DMS 273 (cell line): ENCODE data around the gene NOP58.
A peak's percentile ranks its signal among the peaks of the same experiment; 100 is the strongest.
"Not testable (repeated sequence)": the region's sequence is repeated elsewhere in the genome, so short reads cannot be mapped to it uniquely, and the experiment has no call there.

Experiments used
- DNase-seq: peaks from one replicate; lab custom pipeline; 2025; ENCODE audit not compliant: unreplicated experiment; lab: John Stamatoyannopoulos, UW

Gene NOP58, protein sequence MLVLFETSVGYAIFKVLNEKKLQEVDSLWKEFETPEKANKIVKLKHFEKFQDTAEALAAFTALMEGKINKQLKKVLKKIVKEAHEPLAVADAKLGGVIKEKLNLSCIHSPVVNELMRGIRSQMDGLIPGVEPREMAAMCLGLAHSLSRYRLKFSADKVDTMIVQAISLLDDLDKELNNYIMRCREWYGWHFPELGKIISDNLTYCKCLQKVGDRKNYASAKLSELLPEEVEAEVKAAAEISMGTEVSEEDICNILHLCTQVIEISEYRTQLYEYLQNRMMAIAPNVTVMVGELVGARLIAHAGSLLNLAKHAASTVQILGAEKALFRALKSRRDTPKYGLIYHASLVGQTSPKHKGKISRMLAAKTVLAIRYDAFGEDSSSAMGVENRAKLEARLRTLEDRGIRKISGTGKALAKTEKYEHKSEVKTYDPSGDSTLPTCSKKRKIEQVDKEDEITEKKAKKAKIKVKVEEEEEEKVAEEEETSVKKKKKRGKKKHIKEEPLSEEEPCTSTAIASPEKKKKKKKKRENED

DNA sequence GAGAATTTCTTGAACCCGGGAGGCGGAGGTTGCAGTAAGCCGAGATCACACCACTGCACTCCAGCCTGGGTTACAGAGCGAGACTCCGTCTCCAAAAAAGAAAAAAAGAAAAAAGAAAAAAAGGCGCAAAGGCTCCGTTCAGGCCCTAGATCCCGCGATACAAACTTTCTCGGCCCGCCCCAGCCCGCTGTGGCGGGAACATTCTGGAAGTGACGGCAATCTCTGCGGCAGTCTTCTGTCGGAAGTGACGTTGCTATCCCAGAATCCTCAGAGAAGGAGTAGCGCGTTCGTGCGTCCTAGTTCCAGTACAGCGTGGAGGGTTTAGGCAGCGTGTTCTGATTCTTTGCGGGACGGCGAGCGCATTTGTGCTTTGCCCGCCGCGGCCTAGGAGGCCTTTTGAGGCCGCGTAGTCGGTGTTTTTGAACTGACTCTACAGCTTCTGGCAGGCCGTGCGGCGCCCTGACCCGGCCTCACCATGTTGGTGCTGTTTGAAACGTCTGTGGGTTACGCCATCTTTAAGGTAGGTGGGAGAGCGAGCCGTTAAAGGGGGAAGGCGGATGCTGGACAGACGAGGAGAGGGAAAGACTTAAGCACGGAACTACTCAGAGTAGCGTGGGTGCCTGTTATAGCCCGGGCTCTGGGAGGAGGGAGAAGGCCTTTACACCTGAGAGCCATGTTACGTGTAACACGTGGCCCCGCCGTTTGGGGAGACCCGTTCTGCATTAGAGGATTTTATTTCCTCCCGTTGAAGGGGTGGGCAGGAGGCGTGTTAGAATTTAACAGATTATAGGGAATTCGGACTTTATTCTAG is at the start of gene NOP58:
Gene NOP58 (plus strand): TSS at position 297 of the 811 bp plus-strand sequence. CDS start 179 bp downstream, at position 476.
- peak; percentile 99 for DNase-seq

DNA sequence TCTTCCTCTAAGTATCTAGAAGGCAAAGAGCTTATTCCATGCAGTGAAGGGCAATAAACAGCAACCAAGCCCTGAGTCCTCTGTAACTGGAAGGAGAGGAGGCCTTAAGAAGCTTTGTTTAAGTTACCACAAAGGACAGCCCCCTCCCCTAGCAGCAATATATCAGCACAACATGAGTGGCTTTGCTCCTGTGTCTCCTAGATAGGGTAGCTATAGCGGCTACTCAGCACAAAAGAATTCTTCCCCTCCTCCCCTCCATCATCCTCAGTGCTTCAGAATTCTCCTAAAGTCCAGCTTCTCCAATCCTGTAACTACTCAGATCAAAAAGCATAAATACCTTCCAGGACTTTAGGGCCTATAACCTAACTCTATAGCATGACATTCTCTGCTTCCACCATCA is 43.7 kb upstream of the NOP58 start:
- no peak for DNase-seq

DNA sequence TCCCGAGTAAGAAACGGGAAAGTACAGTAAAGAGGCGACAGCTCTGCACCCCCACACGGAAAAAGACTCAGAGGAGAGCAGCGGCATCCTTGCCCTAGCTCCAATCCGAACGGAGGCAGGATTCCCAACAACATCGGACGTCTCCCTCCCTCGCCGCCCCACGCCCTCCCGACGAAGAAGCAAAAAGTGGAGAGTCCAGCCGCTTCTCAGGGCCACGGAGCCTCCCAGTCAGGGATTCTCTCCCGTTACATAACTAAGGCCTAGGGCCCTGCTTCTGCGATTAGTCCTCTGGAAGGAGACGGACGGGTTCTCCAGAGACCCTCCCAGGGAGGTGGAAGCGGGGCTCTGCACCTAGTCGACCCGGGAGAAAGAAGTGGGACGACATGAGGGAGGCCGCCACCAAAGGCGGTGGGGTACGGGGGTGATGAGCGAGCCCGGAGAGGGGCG is 27.8 kb upstream of the NOP58 start:
- DNase-seq: peak; percentile 68

DNA sequence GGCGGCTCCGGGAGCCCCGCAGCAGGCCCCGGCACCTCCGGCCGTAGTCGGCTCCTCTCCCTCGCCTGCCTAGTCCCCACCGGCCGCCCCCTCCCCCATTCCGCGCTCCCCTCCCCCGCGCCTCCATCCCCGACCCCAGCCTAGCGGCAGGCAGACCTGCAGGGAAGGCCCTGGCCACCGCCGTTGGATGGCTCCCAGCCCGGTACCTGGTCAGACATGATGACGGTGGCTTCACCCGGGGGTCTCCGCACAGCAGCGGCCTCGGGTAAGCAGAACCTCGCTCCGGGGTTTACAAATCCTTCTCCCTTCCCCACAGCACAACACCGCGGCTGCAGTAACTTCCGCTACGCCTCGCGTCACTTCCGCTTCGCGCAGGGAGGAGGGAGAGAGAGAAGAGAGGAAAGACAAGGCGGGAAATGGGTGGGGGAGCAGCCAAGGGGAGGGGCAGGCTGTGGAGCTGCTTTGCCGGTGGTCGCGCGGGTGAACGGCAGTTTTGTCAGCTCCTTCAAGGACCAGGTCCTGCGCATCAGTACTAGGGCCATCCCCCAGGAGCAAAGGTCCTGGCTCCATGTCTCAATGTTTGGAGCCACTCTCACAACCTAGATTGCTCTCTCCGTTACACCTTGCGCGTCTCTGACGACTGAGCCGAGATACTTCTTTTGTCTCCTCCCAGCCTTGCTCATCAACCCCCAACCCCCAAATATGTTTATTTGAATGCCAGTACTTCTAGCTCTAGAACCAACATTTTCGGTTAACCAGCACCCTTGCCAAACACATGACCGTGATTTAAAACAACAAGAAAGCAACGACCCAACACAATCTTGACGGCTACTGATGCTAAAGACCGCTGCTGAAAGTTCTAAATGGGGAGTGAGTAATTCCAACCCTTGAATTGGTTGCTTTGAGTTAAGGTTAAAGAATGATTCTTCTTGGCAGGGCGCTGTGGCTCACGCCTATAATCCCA is 27.0 kb upstream of the NOP58 start, which contains the start of gene SUMO1:
Gene SUMO1 (minus strand): TSS at position 364 of the 964 bp plus-strand sequence. CDS start 146 bp downstream, at position 218.
- peak; percentile 97 for DNase-seq

DNA sequence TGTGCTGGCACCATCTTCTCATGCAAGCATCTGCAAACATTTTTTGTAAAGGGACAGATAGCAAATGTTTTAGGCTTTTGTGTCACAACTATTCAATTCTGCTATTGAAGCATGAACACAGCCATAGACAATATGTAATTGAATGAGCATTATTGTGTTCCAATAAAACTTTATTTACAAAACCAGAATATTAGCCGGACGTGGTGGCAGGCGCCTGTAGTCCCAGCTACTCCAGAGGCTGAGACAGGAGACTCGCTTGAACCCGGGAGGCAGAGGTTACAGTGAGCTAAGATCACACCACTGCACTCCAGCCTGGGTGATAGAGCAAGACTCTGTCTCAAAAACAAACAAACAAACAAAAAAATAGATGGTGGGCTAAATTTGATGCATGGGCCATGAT is 17.9 kb upstream of the NOP58 start:
- not testable (repeated sequence) for DNase-seq

DNA sequence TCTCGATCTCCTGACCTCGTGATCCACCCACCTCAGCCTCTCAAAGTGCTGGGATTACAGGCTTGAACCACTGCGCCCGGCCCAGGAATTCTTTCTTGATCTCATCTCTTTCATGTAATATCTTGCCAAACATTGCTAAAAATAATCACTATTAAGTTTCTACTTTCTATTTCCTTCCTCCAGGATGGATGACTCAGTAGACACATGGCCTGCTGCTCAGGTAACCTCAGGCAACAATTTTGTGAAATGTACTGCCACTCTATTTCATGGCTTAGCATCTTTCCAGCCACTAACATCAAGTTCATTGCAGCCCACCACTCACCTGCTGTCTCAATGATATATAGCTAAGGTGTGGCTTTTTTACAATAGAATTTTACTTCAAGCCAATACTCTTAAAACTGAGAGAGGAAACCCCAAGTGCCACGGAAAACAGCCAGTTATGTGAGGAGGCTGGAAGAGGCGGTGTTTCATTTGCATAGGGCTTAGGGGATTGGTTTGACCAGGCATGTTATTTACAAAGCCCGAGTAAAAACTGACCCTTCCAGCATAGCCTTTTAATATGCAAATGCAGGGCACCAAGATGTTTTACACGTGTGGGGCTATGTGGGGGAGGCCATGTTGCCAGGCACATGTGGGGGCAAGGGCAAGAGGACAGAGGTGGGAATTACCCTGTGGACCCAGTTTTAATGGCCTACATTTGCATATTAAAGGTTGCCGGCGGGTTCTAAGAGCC is 15.9 kb upstream of the NOP58 start:
- no peak for DNase-seq

DNA sequence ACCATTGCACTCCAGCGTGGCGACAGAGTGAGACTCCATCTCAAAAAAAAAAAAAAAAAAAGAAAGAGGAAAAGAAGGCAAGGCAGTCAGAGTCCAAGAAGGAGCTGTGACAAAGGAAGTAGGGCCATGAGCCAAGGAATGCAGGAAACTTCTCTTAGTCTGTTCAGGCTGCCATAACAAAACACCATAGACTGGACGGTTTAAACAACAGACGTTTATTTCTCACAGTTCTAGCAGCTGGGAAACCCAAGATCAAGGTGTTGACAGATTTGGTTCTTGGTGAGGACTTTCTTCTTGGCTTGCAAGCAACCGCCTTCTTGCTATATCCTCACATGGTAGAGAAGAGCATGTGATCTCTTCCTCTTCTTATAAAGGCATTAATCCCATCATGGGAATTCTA is 14.1 kb upstream of the NOP58 start:
- no peak for DNase-seq

DNA sequence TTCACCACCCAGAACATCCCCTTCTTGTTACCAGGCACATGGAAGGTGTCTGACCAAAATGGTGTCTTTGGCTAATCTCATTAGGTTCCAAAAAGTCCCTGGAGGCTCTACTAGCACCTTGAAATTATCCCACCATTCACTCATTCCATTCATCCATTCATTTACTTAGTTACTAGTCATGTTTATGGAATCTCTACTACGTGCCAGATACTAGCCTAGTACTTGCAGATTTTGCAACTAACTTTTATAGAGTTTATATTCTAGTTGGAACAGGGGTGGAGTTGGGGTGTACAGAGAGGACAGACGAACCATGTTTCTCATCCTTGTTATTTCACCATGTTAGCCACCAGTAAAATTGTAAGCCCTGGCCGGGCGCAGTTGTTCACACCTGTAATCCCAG is 4.0 kb upstream of the NOP58 start:
- DNase-seq: no peak

DNA sequence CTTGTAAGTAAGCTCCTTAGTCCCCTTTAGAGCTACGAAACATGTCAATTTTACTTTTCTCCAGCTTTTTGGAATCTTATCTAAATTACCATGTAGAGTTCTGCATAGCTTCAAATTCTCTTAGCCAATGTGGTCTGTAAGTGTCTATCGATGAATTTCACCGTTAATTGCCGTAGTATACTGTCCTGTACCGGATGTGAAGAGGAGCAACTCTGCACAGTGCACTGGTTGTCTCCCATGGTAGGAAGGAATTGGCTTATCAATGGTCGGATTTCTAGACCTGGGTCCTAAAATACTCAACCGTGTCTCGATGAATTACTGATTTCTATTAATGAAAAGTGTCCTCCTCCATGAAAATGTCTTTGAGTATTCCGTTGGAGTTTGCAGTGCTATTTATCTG is 1.9 kb downstream of the NOP58 start:
- peak; percentile 28 for DNase-seq

DNA sequence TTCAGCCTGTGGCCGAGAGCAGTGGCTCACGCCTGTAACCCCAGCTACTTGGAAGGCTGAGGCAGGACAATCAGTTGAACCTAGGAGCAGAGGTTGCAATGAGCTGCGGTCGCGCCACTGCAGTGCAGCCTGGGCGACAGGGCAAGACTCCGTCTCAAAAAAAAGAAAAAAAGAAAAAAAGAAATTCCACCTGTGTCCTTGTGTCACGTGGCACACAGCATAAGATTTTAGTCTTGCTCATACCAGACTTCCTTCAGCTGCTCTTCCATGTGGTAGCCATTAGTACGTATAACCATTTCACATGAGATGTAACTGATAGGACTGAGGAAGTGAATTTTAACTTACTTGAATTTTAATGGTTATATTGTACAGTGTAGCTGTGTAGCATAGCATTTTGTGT is 4.0 kb downstream of the NOP58 start:
- DNase-seq: peak; percentile 32

DNA sequence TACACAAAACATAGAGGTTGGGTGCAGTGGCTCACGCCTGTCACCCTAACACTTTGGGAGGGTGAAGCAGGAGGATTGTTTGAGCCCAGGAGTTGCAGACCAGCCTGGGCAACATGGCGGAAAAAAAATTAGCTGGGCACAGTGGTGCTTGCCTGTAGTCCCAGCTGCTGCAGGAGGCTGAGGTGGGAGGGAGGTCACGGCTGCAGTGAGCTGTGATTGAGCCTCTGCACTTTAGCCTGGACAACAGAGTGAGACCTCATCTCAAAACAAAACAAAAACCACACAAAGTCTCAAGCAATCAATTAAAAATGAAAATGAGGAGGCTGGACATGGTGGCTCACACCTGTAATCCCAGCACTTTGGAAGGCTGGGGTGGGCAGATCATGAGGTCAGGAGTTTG is 4.9 kb downstream of the NOP58 start:
- no peak for DNase-seq

DNA sequence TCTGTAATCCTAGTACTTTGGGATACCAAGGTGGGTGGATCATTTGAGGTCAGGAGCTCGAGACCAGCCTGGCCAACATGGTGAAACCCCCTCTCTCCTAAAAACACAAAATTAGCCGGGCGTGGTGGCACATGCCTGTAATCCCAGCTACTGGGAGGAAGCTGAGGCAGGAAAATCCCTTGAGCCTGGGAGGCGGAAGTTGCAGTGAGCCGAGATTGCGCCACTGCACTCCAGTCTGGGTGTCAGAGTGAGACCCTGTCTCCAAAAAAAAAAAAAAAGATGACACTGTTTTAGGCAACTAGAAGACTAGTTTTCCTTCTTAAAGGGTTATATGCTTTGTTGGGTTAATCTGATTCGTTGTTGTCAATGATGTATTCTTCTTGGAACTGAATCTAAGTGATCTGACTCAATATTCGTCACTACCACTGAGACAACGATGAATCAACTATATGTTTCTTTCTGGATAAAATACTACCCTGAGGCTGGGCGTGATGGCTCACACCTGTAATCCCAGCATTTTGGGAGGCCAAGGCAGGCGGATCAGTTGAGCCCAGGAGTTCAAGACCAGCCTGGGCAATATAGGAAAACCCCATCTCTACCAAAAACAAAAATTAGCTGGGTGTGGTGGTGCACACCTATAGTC is 10.6 kb downstream of the NOP58 start:
- not testable (repeated sequence) for DNase-seq

DNA sequence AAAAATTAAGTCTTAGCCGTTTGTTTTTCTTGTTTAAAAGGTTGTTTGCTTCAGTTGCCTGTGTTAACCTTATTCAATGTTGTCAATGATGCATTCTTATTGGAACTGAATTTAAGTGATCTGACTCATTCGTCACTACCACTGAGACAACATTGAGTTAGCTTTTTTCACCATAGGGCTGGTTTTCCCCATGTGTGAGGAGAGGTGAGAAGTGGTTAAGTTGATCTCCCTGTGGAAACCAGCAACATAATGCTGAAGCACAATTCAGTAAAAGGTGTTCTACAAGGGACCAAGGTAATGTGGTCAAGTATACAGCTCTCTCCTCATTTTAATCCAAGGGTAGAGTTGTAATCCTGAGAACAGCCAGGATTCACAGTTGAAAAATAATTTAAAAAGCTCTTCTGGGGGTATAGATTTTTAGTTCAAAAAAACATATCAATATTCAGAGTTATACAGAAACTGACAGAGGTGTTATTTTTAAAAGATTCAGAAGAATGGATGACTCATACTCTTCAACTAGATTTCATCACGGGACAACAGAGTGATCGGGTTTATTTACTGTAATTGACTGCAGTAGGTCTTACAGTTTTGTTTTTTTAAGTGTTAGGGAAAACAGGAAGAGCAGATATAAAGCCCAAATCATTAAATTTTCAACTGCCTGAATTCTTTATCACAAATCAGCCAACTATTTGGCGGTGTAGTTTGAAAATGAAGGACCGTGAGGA is 12.6 kb downstream of the NOP58 start:
- no peak for DNase-seq

DNA sequence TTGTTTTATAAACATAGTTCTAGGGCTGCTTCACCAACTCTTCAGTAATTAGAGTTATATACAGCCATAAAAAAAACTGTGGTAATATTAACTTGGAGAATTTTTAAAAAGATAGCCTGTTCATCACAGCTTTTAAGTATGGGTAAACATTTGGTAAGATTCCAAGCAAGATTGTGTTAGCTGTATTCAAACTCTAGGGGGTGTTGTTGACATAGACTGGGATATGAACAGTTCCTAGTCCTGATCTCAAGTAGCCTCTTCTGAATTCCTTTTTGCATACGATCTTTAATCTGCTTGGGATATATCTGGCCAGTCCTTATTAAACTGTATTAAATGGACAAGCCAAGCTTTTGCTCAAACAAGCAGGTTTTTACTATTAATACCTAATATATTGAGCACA is 13.4 kb downstream of the NOP58 start:
- DNase-seq: peak; percentile 66

DNA sequence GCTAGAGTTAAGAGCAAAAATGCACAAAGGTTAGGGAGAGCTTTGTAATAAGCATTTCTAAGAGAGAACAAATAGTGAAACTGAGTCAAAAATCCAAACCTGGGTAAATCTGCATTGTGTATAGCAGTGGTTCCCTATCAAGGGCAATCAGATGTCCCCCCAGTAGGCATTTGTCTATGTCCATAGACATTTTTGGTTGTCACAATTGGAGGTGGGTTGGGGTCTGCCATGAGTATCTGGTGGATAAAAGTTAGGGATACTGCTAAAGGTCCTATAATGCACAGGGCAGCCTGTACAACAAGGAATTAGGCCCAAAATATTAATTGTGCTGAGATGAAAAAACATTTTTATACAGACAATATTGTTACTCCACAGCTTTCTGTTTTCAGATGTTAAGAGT is 21.0 kb downstream of the NOP58 start:
- DNase-seq: no peak

DNA sequence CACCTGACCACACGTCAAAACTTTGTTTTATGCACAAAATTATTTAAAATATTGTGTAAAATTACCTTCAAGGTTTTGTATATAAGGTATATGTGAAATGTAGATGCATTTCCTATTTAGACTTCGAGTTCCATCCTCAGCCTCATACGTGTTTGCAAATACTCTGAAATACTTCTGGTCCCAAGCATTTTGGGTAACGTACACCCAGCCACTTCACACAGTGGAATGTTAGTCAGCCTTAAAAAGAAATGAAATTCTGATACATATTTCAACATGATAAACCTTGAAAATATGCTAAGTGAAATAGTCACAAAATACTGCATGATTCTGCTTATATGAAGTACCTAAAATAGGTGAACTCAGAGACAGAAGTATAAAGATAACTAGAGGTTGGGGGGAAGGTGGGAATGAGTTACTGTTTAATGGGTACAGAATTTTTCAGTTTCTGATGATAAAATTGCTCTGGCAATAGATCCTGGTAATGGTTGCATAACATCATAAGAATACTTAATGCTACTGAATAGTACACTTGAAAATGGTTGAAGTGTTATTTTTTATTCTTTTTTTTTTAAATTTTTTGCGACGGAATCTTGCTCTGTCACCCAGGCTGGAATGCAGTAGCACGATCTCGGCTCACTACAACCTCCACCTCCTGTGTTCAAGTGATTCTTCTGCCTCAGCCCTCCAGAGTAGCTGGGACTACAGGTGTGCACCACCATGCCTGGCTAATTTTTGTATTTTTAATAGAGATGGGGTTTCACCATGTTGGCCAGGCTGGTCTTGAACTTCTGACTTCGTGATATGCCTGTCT is 24.0 kb downstream of the NOP58 start:
- DNase-seq: no peak

DNA sequence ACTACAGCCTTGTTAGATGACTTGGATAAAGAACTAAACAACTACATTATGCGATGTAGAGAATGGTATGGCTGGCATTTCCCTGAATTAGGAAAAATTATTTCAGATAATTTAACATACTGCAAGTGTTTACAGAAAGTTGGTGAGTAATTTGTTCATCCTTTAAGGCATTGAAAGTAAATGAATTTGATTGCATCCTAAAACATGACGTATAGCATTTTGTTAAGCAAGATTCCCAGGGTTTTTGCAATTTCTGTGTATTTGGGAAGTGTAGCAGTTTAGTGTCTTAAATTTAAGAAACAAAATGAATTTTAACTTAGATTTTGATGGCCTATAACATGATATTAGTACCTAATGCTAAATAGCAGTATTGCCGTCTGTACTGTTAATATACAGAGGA is 24.8 kb downstream of the NOP58 start:
- no peak for DNase-seq

DNA sequence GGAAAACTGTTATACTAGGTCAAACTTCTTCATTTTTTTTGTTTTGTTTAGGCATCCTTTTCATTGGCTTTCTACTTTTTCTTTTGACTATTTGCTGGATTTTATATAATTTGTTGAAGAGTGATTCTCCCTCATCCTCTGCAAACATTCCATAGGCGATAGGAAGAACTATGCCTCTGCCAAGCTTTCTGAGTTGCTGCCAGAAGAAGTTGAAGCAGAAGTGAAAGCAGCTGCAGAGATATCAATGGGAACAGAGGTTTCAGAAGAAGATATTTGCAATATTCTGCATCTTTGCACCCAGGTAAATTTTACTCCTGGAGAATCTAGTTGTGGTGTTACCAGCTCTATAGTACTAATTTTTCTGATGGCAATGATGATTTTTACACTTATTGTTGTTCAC is 25.4 kb downstream of the NOP58 start:
- DNase-seq: no peak
